Right hindlimb (tissue), 1 donor: ENCODE data around the gene TUBGCP6.
A peak's percentile ranks its signal among the peaks of the same experiment; 100 is the strongest.

Experiments used
- DNase-seq: peaks from one replicate; pipeline ENCODE4 v3.0.0-alpha.2; 2018

The TUBGCP6 gene

GRCh38 chr22:50249341-50250248 is 4.8 kb upstream of the TUBGCP6 start:
- DNase-seq = peak; percentile 22

- DNase-seq = peak; percentile 34
Measured at GRCh38 chr22:50248196-50249081, 3.6 kb upstream of the TUBGCP6 start.

GRCh38 chr22:50247748-50248147 is 2.9 kb upstream of the TUBGCP6 start:
- peak; percentile 66 for DNase-seq

GRCh38 chr22:50246242-50247175 is 1.7 kb upstream of the TUBGCP6 start:
- no peak for DNase-seq

- DNase-seq = no peak
Measured at GRCh38 chr22:50245214-50246072, 620 bp upstream of the TUBGCP6 start.

- DNase-seq = no peak
Measured at GRCh38 chr22:50243685-50244419, 971 bp downstream of the TUBGCP6 start.

GRCh38 chr22:50242406-50242949 is 2.3 kb downstream of the TUBGCP6 start:
- no peak for DNase-seq

- DNase-seq = peak; percentile 11
Measured at GRCh38 chr22:50238755-50239154, 6.1 kb downstream of the TUBGCP6 start.

- DNase-seq = peak; percentile 22
Measured at GRCh38 chr22:50236731-50237409, 8.0 kb downstream of the TUBGCP6 start.

- DNase-seq = peak; percentile 6
Measured at GRCh38 chr22:50233223-50233622, 11.6 kb downstream of the TUBGCP6 start.

GRCh38 chr22:50232481-50233151 is 12.2 kb downstream of the TUBGCP6 start:
- DNase-seq = no peak

GRCh38 chr22:50229370-50229769 is 15.5 kb downstream of the TUBGCP6 start:
- DNase-seq = no peak

GRCh38 chr22:50228366-50228765 is 16.5 kb downstream of the TUBGCP6 start:
- peak; percentile 10 for DNase-seq

- peak; percentile 7 for DNase-seq
Measured at GRCh38 chr22:50227579-50228215, 17.1 kb downstream of the TUBGCP6 start.

GRCh38 chr22:50226875-50227165 is 18.0 kb downstream of the TUBGCP6 start:
- no peak for DNase-seq

- DNase-seq = no peak
Measured at GRCh38 chr22:50226063-50226874, 18.6 kb downstream of the TUBGCP6 start.

GRCh38 chr22:50225200-50225969 is 19.4 kb downstream of the TUBGCP6 start:
- no peak for DNase-seq
